Measurements from ENCODE around the gene MELTF. TPM values are rescaled to one million over a fixed set of nuclear protein-coding genes. Genes with fewer than 3 reads are reported as not detected.
"Not testable (repeated sequence)": the region's sequence is repeated elsewhere in the genome, so short reads cannot be mapped to it uniquely, and the experiment has no call there.

The MELTF gene
- total and polyA plus RNA-seq, 8 donors = 0.45 to 4.4 (median 1.5) TPM

DNA sequence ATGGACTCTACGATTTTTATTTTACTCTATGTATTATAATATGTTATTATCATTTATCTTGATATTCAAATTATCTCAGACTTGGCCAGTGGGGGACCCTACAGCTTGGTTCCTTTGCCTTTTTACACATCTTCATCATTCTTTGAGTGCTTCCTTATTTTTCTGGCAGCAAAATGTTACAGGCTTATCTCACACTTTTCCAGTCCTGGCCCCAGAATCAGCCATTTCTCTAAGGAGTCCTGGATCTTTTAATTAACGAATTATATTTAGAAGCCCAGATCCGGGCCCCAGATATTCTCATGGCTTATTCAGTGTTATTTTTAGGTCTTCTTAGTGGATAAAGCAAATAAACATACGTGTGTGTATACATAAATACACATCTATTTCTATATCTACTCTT, 32.8 kb upstream of the MELTF start:
- no peak for DNase-seq
- TF ChIP-seq POLR2A (IDR thresholded peaks at IDR 0.05) = no peak
- no peak for TF ChIP-seq POLR2AphosphoS5 (IDR thresholded peaks at IDR 0.05)
- TF ChIP-seq, protein P1, sequence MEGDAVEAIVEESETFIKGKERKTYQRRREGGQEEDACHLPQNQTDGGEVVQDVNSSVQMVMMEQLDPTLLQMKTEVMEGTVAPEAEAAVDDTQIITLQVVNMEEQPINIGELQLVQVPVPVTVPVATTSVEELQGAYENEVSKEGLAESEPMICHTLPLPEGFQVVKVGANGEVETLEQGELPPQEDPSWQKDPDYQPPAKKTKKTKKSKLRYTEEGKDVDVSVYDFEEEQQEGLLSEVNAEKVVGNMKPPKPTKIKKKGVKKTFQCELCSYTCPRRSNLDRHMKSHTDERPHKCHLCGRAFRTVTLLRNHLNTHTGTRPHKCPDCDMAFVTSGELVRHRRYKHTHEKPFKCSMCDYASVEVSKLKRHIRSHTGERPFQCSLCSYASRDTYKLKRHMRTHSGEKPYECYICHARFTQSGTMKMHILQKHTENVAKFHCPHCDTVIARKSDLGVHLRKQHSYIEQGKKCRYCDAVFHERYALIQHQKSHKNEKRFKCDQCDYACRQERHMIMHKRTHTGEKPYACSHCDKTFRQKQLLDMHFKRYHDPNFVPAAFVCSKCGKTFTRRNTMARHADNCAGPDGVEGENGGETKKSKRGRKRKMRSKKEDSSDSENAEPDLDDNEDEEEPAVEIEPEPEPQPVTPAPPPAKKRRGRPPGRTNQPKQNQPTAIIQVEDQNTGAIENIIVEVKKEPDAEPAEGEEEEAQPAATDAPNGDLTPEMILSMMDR (IDR thresholded peaks at IDR 0.05) = no peak
- TF ChIP-seq EP300 (IDR thresholded peaks at IDR 0.05) = no peak
- H3K9me3 ChIP-seq = no peaks in the 10 kb centered on the region
- peaks cover 19 to 87% (median 81%) of the 10 kb centered on the region in 4 donors for H3K36me3 ChIP-seq
- 84 to 86% (median 85%) methylated on average over 4 of the region's 4 CpGs for WGBS, 5 donors
- no peaks in the 10 kb centered on the region for H3K4me1 ChIP-seq
- H3K27ac ChIP-seq = no peak overlapping the region
- intact Hi-C loops (cut with DNase I; ENCODE audit: low total_unique reads) = no loop called here
- H3K4me3 ChIP-seq = no peak overlapping the region
- no peaks in the 10 kb centered on the region for H3K27me3 ChIP-seq

DNA sequence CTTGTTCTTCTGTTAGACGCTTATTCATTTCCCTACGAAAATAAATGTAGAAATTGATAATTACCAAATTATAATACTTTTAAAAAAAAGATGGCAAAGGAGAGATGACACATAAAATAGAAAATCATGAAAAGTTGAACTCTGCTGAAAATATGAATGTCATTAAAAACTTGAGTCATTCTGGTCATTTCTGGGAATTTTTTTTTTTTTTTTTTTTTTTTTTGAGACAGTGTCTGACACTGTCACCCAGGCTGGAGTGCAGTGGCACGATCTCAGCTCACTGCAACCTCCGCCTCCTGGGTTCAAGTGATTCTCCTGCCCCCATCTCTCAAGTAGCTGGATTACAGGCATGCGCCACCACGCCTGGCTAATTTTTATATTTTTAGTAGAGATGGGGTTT, 22.0 kb upstream of the MELTF start:
- 91 to 95% (median 92%) methylated on average over 6 of the region's 6 CpGs for WGBS, 5 donors
- H3K4me1 ChIP-seq; intact Hi-C loops (cut with DNase I; ENCODE audit: low total_unique reads); H3K4me3 ChIP-seq; H3K9me3 ChIP-seq; H3K27ac ChIP-seq; H3K27me3 ChIP-seq; DNase-seq: not testable (repeated sequence)
- peaks cover 18 to 97% (median 87%) of the 10 kb centered on the region in 4 donors for H3K36me3 ChIP-seq

DNA sequence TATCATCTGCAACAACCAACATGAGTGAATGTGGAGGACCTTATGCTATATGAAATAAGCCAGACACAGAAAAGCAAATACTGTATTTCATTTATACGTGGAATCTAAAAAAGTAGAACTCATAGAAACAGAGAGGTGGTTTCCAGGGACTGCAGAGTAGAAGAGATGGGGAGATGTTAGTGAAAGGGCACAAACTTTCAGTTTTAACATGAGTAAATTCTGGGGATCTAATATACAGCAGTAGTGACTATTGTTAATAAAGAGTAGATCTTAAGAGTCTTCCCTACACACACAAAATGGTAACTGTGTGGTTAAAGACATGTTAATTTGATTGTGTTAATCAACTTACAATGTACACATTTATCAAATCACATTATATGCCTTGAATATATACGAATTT, 20.9 kb upstream of the MELTF start:
- intact Hi-C loops (cut with DNase I; ENCODE audit: low total_unique reads) = no loop called here
- Histone ChIP-seq H3K4me3 (no peak overlapping the region), H3K27ac (no peak overlapping the region), H3K9me3 (no peaks in the 10 kb centered on the region), H3K4me1 (peaks cover 0 to 7% (median 0%) of the 10 kb centered on the region in 4 donors), H3K27me3 (no peaks in the 10 kb centered on the region), H3K36me3 (peaks cover 25 to 97% (median 87%) of the 10 kb centered on the region in 4 donors)
- 68 to 86% (median 82%) methylated on average over 2 of the region's 2 CpGs for WGBS, 5 donors
- DNase-seq = no peak
- TF ChIP-seq POLR2AphosphoS5 (IDR thresholded peaks at IDR 0.05) = no peak
- no peak for TF ChIP-seq EP300 (IDR thresholded peaks at IDR 0.05)
- TF ChIP-seq POLR2A (IDR thresholded peaks at IDR 0.05) = no peak
- TF ChIP-seq, protein P1 (IDR thresholded peaks at IDR 0.05) = no peak

GRCh38 chr3:197042539-197042938, 12.9 kb upstream of the MELTF start:
- Histone ChIP-seq H3K4me1 (no peaks in the 10 kb centered on the region), H3K36me3 (peaks cover 7 to 52% (median 45%) of the 10 kb centered on the region in 4 donors), H3K27me3 (no peaks in the 10 kb centered on the region), H3K27ac (no peak overlapping the region), H3K9me3 (no peaks in the 10 kb centered on the region), H3K4me3 (no peak overlapping the region)
- no peak for DNase-seq
- no peak for TF ChIP-seq POLR2A (IDR thresholded peaks at IDR 0.05)
- TF ChIP-seq, protein P1 (IDR thresholded peaks at IDR 0.05) = no peak
- no peak for TF ChIP-seq POLR2AphosphoS5 (IDR thresholded peaks at IDR 0.05)
- no peak for TF ChIP-seq EP300 (IDR thresholded peaks at IDR 0.05)
- intact Hi-C loops (cut with DNase I; ENCODE audit: low total_unique reads) = no loop called here
- 84 to 98% (median 94%) methylated on average over 4 of the region's 4 CpGs for WGBS, 5 donors

- intact Hi-C loops (cut with DNase I; ENCODE audit: low total_unique reads) = no loop called here
- TF ChIP-seq, protein P1 (IDR thresholded peaks at IDR 0.05) = no peak
- TF ChIP-seq POLR2AphosphoS5 (IDR thresholded peaks at IDR 0.05) (no peak), POLR2A (IDR thresholded peaks at IDR 0.05) (no peak), EP300 (IDR thresholded peaks at IDR 0.05) (no peak)
- H3K4me1 ChIP-seq = no peaks in the 10 kb centered on the region
- H3K27me3 ChIP-seq = no peaks in the 10 kb centered on the region
- no peaks in the 10 kb centered on the region for H3K9me3 ChIP-seq
- H3K4me3 ChIP-seq = no peak overlapping the region
- H3K27ac ChIP-seq = no peak overlapping the region
- peaks cover 7 to 52% (median 43%) of the 10 kb centered on the region in 4 donors for H3K36me3 ChIP-seq
- DNase-seq = no peak
- WGBS, 5 donors = 84 to 92% (median 88%) methylated on average over 6 of the region's 6 CpGs
These were observed 12.4 kb upstream of the MELTF start for GRCh38 chr3:197041875-197042488.
